Measurements from ENCODE around the gene MSH6.
A peak's percentile ranks its signal among the peaks of the same experiment; 100 is the strongest.

Gene MSH6

GRCh38 chr2:47782671-47783485 lies at the start of gene MSH6:
TSS of gene MSH6 (plus strand) at chr2:47783145. CDS start at chr2:47783234, 89 bp downstream.
- peak; percentile 77 to 80 for DNase-seq (ENCODE audit: extremely low read depth in 1 of 2, low read depth in 1 of 2)

GRCh38 chr2:47735136-47735869 lies 47.6 kb upstream of the MSH6 start:
- DNase-seq (ENCODE audit: extremely low read depth in 1 of 2, low read depth in 1 of 2), result no peak

GRCh38 chr2:47735912-47736311 lies 47.0 kb upstream of the MSH6 start:
- no peak for DNase-seq (ENCODE audit: extremely low read depth in 1 of 2, low read depth in 1 of 2)

GRCh38 chr2:47737191-47737975 lies 45.6 kb upstream of the MSH6 start:
- DNase-seq (ENCODE audit: extremely low read depth in 1 of 2, low read depth in 1 of 2), result no peak

GRCh38 chr2:47738331-47738730 lies 44.6 kb upstream of the MSH6 start:
- no peak for DNase-seq (ENCODE audit: extremely low read depth in 1 of 2, low read depth in 1 of 2)

GRCh38 chr2:47741101-47741500 lies 41.8 kb upstream of the MSH6 start:
- DNase-seq (ENCODE audit: extremely low read depth in 1 of 2, low read depth in 1 of 2), result no peak

- DNase-seq (ENCODE audit: extremely low read depth in 1 of 2, low read depth in 1 of 2), result no peak
These were observed 41.3 kb upstream of the MSH6 start for GRCh38 chr2:47741637-47742036.

GRCh38 chr2:47744074-47744473 lies 38.9 kb upstream of the MSH6 start:
- DNase-seq (ENCODE audit: extremely low read depth in 1 of 2, low read depth in 1 of 2), result no peak

GRCh38 chr2:47747878-47748277 lies 35.1 kb upstream of the MSH6 start:
- no peak for DNase-seq (ENCODE audit: extremely low read depth in 1 of 2, low read depth in 1 of 2)

GRCh38 chr2:47751856-47752414 lies 31.0 kb upstream of the MSH6 start:
- DNase-seq (ENCODE audit: extremely low read depth in 1 of 2, low read depth in 1 of 2), result no peak

GRCh38 chr2:47767497-47767844 lies 15.5 kb upstream of the MSH6 start:
- DNase-seq (ENCODE audit: extremely low read depth in 1 of 2, low read depth in 1 of 2), result no peak

GRCh38 chr2:47767880-47768609 lies 14.9 kb upstream of the MSH6 start:
- DNase-seq (ENCODE audit: extremely low read depth in 1 of 2, low read depth in 1 of 2), result peak; percentile 23 to 43

- no peak for DNase-seq (ENCODE audit: extremely low read depth in 1 of 2, low read depth in 1 of 2)
These were observed 13.6 kb upstream of the MSH6 start for GRCh38 chr2:47769318-47769717.

GRCh38 chr2:47771211-47771610 lies 11.7 kb upstream of the MSH6 start:
- no peak for DNase-seq (ENCODE audit: extremely low read depth in 1 of 2, low read depth in 1 of 2)

GRCh38 chr2:47772343-47772742 lies 10.6 kb upstream of the MSH6 start:
- DNase-seq (ENCODE audit: extremely low read depth in 1 of 2, low read depth in 1 of 2), result no peak

GRCh38 chr2:47774567-47774966 lies 8.4 kb upstream of the MSH6 start:
- DNase-seq (ENCODE audit: extremely low read depth in 1 of 2, low read depth in 1 of 2), result no peak

- DNase-seq (ENCODE audit: extremely low read depth in 1 of 2, low read depth in 1 of 2), result no peak
These were observed 5.5 kb upstream of the MSH6 start for GRCh38 chr2:47777277-47777937.

GRCh38 chr2:47778698-47779425 lies 4.1 kb upstream of the MSH6 start:
- DNase-seq (ENCODE audit: extremely low read depth in 1 of 2, low read depth in 1 of 2), result no peak

GRCh38 chr2:47779426-47779790 lies 3.5 kb upstream of the MSH6 start:
- no peak for DNase-seq (ENCODE audit: extremely low read depth in 1 of 2, low read depth in 1 of 2)

GRCh38 chr2:47782381-47782670 lies 619 bp upstream of the MSH6 start:
- DNase-seq (ENCODE audit: extremely low read depth in 1 of 2, low read depth in 1 of 2), result no peak

All from stimulated activated CD8-positive, alpha-beta memory T cell treated with anti-CD3 and anti-CD28 coated beads, Interleukin-7, amount 100 ng/mL, for 48 hours (primary cell).